ENCODE measurements around the gene SEC22C. TPM values are rescaled to one million over a fixed set of nuclear protein-coding genes. Genes with fewer than 3 reads are reported as not detected.
A peak's percentile ranks its signal among the peaks of the same experiment; 100 is the strongest.

The SEC22C gene
- total RNA-seq, 4 donors from 2014 or later = 52.7 to 62.7 (median 57.9) TPM

- H3K9me3 ChIP-seq = no peaks in the 10 kb centered on the region
- no peaks in the 10 kb centered on the region for H3K36me3 ChIP-seq
- 57% methylated on average over 5 of the region's 35 CpGs for WGBS
- DNase-seq (ENCODE audit: extremely low spot score) = no peak
- no peak overlapping the region for H3K27ac ChIP-seq (replicated peaks in 1 of 4)
- intact Hi-C loops (cut with DNase I) = no loop called here
- H3K27me3 ChIP-seq = no peaks in the 10 kb centered on the region
- TF ChIP-seq CTCF (IDR thresholded peaks at IDR 0.05) (peak in 1 of 3 experiments; percentile 28), POLR2A (IDR thresholded peaks at IDR 0.05; ENCODE audit: low read depth) (no peak), EP300 (IDR thresholded peaks at IDR 0.05) (no peak)
- no peak overlapping the region for H3K4me3 ChIP-seq
- H3K4me1 ChIP-seq = no peaks in the 10 kb centered on the region
Observed at GRCh38 chr3:42535981-42536784, 45.6 kb downstream of the SEC22C start.

GRCh38 chr3:42533161-42533897 lies 48.4 kb downstream of the SEC22C start:
- no peaks in the 10 kb centered on the region for H3K4me1 ChIP-seq
- no peaks in the 10 kb centered on the region for H3K9me3 ChIP-seq
- 73% methylated on average over 4 of the region's 7 CpGs for WGBS
- DNase-seq (ENCODE audit: extremely low spot score) = no peak
- intact Hi-C loops (cut with DNase I) = no loop called here
- TF ChIP-seq POLR2AphosphoS5 (IDR thresholded peaks at IDR 0.05) (no peak), POLR2A (IDR thresholded peaks at IDR 0.05; ENCODE audit: low read depth) (no peak), EP300 (IDR thresholded peaks at IDR 0.05) (no peak), CTCF (IDR thresholded peaks at IDR 0.05) (no peak)
- no peak overlapping the region for H3K27ac ChIP-seq (replicated peaks in 1 of 4)
- no peaks in the 10 kb centered on the region for H3K27me3 ChIP-seq
- H3K4me3 ChIP-seq = no peak overlapping the region
- no peaks in the 10 kb centered on the region for H3K36me3 ChIP-seq

- no peak for DNase-seq (ENCODE audit: extremely low spot score)
- Histone ChIP-seq H3K27ac (replicated peaks in 1 of 4) (no peak overlapping the region), H3K4me1 (peaks cover 0 to 4% (median 0%) of the 10 kb centered on the region in 4 donors), H3K27me3 (no peaks in the 10 kb centered on the region), H3K36me3 (no peaks in the 10 kb centered on the region), H3K9me3 (no peaks in the 10 kb centered on the region), H3K4me3 (no peak overlapping the region)
- WGBS = 98% methylated on average over 4 of the region's 4 CpGs
- TF ChIP-seq POLR2AphosphoS5 (IDR thresholded peaks at IDR 0.05) (no peak), CTCF (IDR thresholded peaks at IDR 0.05) (no peak), POLR2A (IDR thresholded peaks at IDR 0.05; ENCODE audit: low read depth) (no peak), EP300 (IDR thresholded peaks at IDR 0.05) (no peak)
- intact Hi-C loops (cut with DNase I) = no loop called here
Observed at GRCh38 chr3:42532229-42532628, 49.5 kb downstream of the SEC22C start.

GRCh38 chr3:42531470-42531869 lies 50.3 kb downstream of the SEC22C start:
- intact Hi-C loops (cut with DNase I) = no loop called here
- no peak for TF ChIP-seq POLR2A (IDR thresholded peaks at IDR 0.05; ENCODE audit: low read depth)
- no peak for TF ChIP-seq POLR2AphosphoS5 (IDR thresholded peaks at IDR 0.05)
- no peak for TF ChIP-seq CTCF (IDR thresholded peaks at IDR 0.05)
- no peak for TF ChIP-seq EP300 (IDR thresholded peaks at IDR 0.05)
- 85% methylated on average over 3 of the region's 6 CpGs for WGBS

More at GRCh38 chr3:42531470-42531869, 50.3 kb downstream of the SEC22C start:
- H3K27me3 ChIP-seq = no peaks in the 10 kb centered on the region
- no peaks in the 10 kb centered on the region for H3K36me3 ChIP-seq
- DNase-seq (ENCODE audit: extremely low spot score) = no peak
- H3K4me1 ChIP-seq = peaks cover 0 to 4% (median 0%) of the 10 kb centered on the region in 4 donors
- no peak overlapping the region for H3K4me3 ChIP-seq
- H3K27ac ChIP-seq (replicated peaks in 1 of 4) = no peak overlapping the region
- H3K9me3 ChIP-seq = no peaks in the 10 kb centered on the region

All from esophagus muscularis mucosa (tissue), 4 donors.